ENCODE measurements around the gene SORCS2.

Gene SORCS2

GRCh38 chr4:7309636-7310390, 117.5 kb downstream of the SORCS2 start:
- DNase-seq, result no peak

GRCh38 chr4:7310451-7310850, 118.1 kb downstream of the SORCS2 start:
- no peak for DNase-seq

GRCh38 chr4:7311205-7311604, 118.9 kb downstream of the SORCS2 start:
- no peak for DNase-seq

- no peak for DNase-seq
Observed at GRCh38 chr4:7312691-7313090, 120.4 kb downstream of the SORCS2 start.

GRCh38 chr4:7313347-7313811, 121.0 kb downstream of the SORCS2 start:
- no peak for DNase-seq

- DNase-seq, result no peak
Observed at GRCh38 chr4:7313991-7314390, 121.7 kb downstream of the SORCS2 start.

GRCh38 chr4:7315286-7315685, 122.9 kb downstream of the SORCS2 start:
- no peak for DNase-seq

- no peak for DNase-seq
Observed at GRCh38 chr4:7315935-7316334, 123.6 kb downstream of the SORCS2 start.

- no peak for DNase-seq
Observed at GRCh38 chr4:7319024-7319423, 126.7 kb downstream of the SORCS2 start.

GRCh38 chr4:7320206-7320797, 128.0 kb downstream of the SORCS2 start:
- no peak for DNase-seq

GRCh38 chr4:7322166-7322991, 130.0 kb downstream of the SORCS2 start:
- no peak for DNase-seq

- no peak for DNase-seq
Observed at GRCh38 chr4:7323461-7323871, 131.1 kb downstream of the SORCS2 start.

- peak; percentile 68 for DNase-seq
Observed at GRCh38 chr4:7323872-7324650, 131.7 kb downstream of the SORCS2 start.

GRCh38 chr4:7324651-7325121, 132.3 kb downstream of the SORCS2 start:
- peak; percentile 35 for DNase-seq

GRCh38 chr4:7325541-7325940, 133.2 kb downstream of the SORCS2 start:
- no peak for DNase-seq

- no peak for DNase-seq
Observed at GRCh38 chr4:7326306-7326692, 134.0 kb downstream of the SORCS2 start.

- no peak for DNase-seq
Observed at GRCh38 chr4:7326693-7327340, 134.5 kb downstream of the SORCS2 start.

- no peak for DNase-seq
Observed at GRCh38 chr4:7327341-7327885, 135.1 kb downstream of the SORCS2 start.

GRCh38 chr4:7328162-7328912, 136.0 kb downstream of the SORCS2 start:
- no peak for DNase-seq

GRCh38 chr4:7328913-7329638, 136.7 kb downstream of the SORCS2 start:
- no peak for DNase-seq

All from NCI-H2107 (cell line).